A673 (cell line): ENCODE measurements around the gene TNP1. TPM values are rescaled to one million over a fixed set of nuclear protein-coding genes. Genes with fewer than 3 reads are reported as not detected.

Source experiments
- BruUV-seq: library from RNA; stranded (reverse); fragments of 400-500 nt; replicated peaks from 2 replicates; lab custom pipeline; 2021; lab: Mats Ljungman, UMichigan
- CTCF ChIA-PET: fragments of 300-600 bp; sonication (Branson Sonifier 250); formaldehyde crosslinking; loops from one replicate; lab custom pipeline; 2022; ENCODE audit warnings: antibody characterized with exemption; lab: Charles Lee
- POLR2A ChIA-PET: fragments of 300-600 bp; sonication (Branson Sonifier 250); formaldehyde crosslinking; loops from one replicate; lab custom pipeline; 2022; ENCODE audit warnings: antibody characterized with exemption; ENCODE audit not compliant: low non-redundant PET; lab: Charles Lee
- DNase-seq: peaks from one replicate; pipeline ENCODE4 v3.0.0-alpha.2; 2015; ENCODE audit warnings: low spot score
- H3K27ac ChIP-seq: fragments of 200-600 bp; sonication (generic); 2 replicates; pipeline ENCODE4 v1.5.1; 2016; ENCODE audit warnings: mixed run types, low read depth, mild to moderate bottlenecking, mixed read lengths, antibody characterized with exemption, low read length; ENCODE audit not compliant: poor library complexity, severe bottlenecking
- H3K27me3 ChIP-seq: fragments of 200-600 bp; sonication (generic); replicated peaks from 2 replicates; pipeline ENCODE4 v1.6.1; 2017; ENCODE audit warnings: mixed run types, low read depth, mild to moderate bottlenecking, mixed read lengths, antibody characterized with exemption, low read length; ENCODE audit not compliant: insufficient read depth, poor library complexity
- H3K36me3 ChIP-seq: fragments of 200-600 bp; sonication (generic); 2 replicates; pipeline ENCODE4 v1.6.1; 2016; ENCODE audit warnings: mixed run types, mild to moderate bottlenecking, mixed read lengths, antibody characterized with exemption, low read length; ENCODE audit not compliant: insufficient read depth, poor library complexity, severe bottlenecking
- H3K4me1 ChIP-seq: fragments of 200-600 bp; sonication (generic); 2 replicates; pipeline ENCODE4 v1.6.1; 2017; ENCODE audit warnings: mixed run types, mild to moderate bottlenecking, mixed read lengths, antibody characterized with exemption, low read length; ENCODE audit not compliant: insufficient read depth, poor library complexity, severe bottlenecking
- H3K4me3 ChIP-seq: fragments of 200-600 bp; sonication (generic); 2 replicates; pipeline ENCODE4 v1.5.1; 2016; ENCODE audit warnings: low read depth, mixed run types, mild to moderate bottlenecking, mixed read lengths, low read length; ENCODE audit not compliant: poor library complexity, severe bottlenecking
- H3K9me3 ChIP-seq: fragments of 200-600 bp; sonication (generic); 2 replicates; pipeline ENCODE4 v1.6.1; 2016; ENCODE audit warnings: mixed run types, low read depth, mild to moderate bottlenecking, mixed read lengths, antibody characterized with exemption, low read length; ENCODE audit not compliant: poor library complexity, severe bottlenecking
- EZH2 ChIP-seq: fragments of 200-600 bp; sonication (generic); IDR thresholded peaks from 2 replicates; pipeline ENCODE4 v1.6.1; 2017; ENCODE audit warnings: borderline replicate concordance, low read depth, mild to moderate bottlenecking, mixed read lengths, antibody characterized with exemption, low read length; ENCODE audit not compliant: poor library complexity, severe bottlenecking
- intact Hi-C: fragments of 100-400 bp; cut with micrococcal nuclease; formaldehyde crosslinking; loops from one replicate; pipeline ENCODE4 v1.10.0; 2022; ENCODE audit not compliant: unreplicated experiment
- total RNA-seq: library from RNA; stranded (reverse); gene quantifications from 2 replicates; pipeline ENCODE4 v1.2.3, GENCODE V29; 2021
- TF ChIP-seq, protein P1 (sequence below): fragments of 300-800, 200-600 bp; sonication (generic); conservative IDR thresholded peaks from 2 replicates; pipeline ENCODE4 v1.5.1; 2017; ENCODE audit warnings: low read depth, mild to moderate bottlenecking, antibody characterized with exemption, low read length, moderate library complexity, mixed read lengths

Gene TNP1
- total RNA-seq, 1 experiment from 2014 or later: not detected

DNA sequence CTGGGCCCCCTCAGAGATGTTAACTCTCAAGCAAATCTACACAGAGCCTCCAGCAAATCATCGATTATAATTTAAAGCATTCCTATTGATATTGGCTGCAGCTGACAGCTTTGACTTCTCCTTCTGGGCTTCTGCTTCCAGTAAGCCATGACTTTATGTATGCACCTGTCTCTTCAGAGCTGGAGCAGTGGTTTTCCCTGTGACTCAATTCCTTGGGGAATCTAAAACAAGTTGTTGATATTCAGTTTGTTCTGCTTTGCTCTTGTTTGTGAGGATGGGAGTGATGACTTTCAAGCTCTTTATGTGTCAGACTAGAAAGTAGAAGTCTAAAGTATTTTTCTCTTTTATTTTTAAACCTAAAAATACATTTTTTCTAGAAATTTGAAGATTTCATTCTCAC, 45.1 kb upstream of the TNP1 start:
- no peaks in the 10 kb centered on the region for H3K9me3 ChIP-seq
- no peaks in the 10 kb centered on the region for H3K4me1 ChIP-seq
- ChIA-PET CTCF (no interaction called here), POLR2A (no interaction called here)
- no peak for DNase-seq
- H3K4me3 ChIP-seq: no peak overlapping the region
- no peaks in the 10 kb centered on the region for H3K27me3 ChIP-seq
- no TSS peak for BruUV-seq
- TF ChIP-seq EZH2: no peak
- TF ChIP-seq, protein P1, sequence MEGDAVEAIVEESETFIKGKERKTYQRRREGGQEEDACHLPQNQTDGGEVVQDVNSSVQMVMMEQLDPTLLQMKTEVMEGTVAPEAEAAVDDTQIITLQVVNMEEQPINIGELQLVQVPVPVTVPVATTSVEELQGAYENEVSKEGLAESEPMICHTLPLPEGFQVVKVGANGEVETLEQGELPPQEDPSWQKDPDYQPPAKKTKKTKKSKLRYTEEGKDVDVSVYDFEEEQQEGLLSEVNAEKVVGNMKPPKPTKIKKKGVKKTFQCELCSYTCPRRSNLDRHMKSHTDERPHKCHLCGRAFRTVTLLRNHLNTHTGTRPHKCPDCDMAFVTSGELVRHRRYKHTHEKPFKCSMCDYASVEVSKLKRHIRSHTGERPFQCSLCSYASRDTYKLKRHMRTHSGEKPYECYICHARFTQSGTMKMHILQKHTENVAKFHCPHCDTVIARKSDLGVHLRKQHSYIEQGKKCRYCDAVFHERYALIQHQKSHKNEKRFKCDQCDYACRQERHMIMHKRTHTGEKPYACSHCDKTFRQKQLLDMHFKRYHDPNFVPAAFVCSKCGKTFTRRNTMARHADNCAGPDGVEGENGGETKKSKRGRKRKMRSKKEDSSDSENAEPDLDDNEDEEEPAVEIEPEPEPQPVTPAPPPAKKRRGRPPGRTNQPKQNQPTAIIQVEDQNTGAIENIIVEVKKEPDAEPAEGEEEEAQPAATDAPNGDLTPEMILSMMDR: no peak
- no peak overlapping the region for H3K27ac ChIP-seq
- no peaks in the 10 kb centered on the region for H3K36me3 ChIP-seq
- intact Hi-C loops: no loop called here

DNA sequence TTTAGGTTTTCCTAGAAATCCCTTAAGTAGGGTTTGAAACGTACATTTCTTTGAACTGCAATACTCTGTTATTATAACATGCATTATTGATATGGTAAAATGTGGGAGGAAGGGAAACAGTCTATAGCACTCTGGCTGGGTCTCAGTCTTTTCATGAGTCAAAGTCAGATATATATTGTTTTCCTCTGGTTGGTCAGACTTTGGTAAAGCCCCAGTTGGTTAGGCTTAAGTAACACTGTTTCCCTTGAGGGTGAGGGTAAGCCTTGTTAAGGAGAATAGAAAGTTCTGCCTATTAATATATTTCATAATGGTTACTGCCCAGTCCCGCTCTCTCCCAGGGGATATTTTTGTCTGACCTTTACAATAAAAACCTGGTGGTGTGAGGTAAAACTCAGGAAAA, 44.7 kb upstream of the TNP1 start:
- CTCF ChIA-PET: no interaction called here
- DNase-seq: no peak
- Histone ChIP-seq H3K4me3 (no peak overlapping the region), H3K36me3 (no peaks in the 10 kb centered on the region), H3K9me3 (no peaks in the 10 kb centered on the region), H3K27ac (no peak overlapping the region), H3K27me3 (no peaks in the 10 kb centered on the region), H3K4me1 (no peaks in the 10 kb centered on the region)
- no peak for TF ChIP-seq EZH2
- TF ChIP-seq, protein P1: no peak
- no TSS peak for BruUV-seq
- intact Hi-C loops: no loop called here
- POLR2A ChIA-PET: no interaction called here

DNA sequence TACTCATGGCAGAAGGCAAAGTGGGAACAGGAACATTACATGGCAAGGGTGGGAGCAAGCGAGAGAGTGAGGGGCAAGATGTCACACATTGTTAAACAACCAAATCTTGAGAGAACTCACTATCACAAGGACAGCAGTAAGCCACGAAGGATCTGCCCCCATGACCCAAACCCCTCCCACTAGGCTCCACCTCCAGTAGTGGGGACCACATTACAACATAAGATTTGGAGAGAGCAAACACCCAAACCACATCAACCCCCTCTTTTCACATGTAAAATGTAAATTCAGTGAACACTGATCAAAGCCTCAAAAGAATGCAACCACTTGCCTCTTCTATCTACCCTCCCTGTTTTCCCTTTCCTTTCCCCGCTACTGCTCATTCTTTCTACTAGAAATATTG, 43.6 kb upstream of the TNP1 start:
- CTCF ChIA-PET: no interaction called here
- no peaks in the 10 kb centered on the region for H3K36me3 ChIP-seq
- no peak overlapping the region for H3K27ac ChIP-seq
- no TSS peak for BruUV-seq
- H3K4me3 ChIP-seq: no peak overlapping the region
- no peak for TF ChIP-seq EZH2
- TF ChIP-seq, protein P1: no peak
- H3K4me1 ChIP-seq: no peaks in the 10 kb centered on the region
- intact Hi-C loops: no loop called here
- no peak for DNase-seq
- POLR2A ChIA-PET: no interaction called here
- H3K27me3 ChIP-seq: no peaks in the 10 kb centered on the region
- H3K9me3 ChIP-seq: no peaks in the 10 kb centered on the region
